Testis (tissue), 2 donors: ENCODE measurements around the gene SMOC2.

Experiments
- CTCF ChIP-seq, 3 experiments: fragments of 450-650 bp in 2 of 3; fragments of 200-600 bp in 1 of 3; sonication (generic) in 1 of 3; IDR thresholded peaks; one replicate each; pipeline ENCODE4 v1.5.1; 2016 to 2019; ENCODE audit warnings: antibody characterized with exemption in 3 of 3, mild to moderate bottlenecking in 2 of 3, moderate library complexity in 1 of 3
- POLR2A ChIP-seq: fragments of 450-650 bp; IDR thresholded peaks from one replicate; pipeline ENCODE4 v1.6.1; 2017; ENCODE audit warnings: antibody characterized with exemption, mild to moderate bottlenecking, moderate library complexity

GRCh38 chr6:168557512-168557911 is 116.5 kb downstream of the SMOC2 start:
- TF ChIP-seq CTCF (IDR thresholded peaks at IDR 0.05) (no peak), POLR2A (no peak)
